NT2/D1 (cell line): Measurements from ENCODE around the gene MYO1G.

ENCODE experiments used
- YY1 ChIP-seq: IDR thresholded peaks from 2 replicates; pipeline ENCODE4 v1.6.1; 2011; ENCODE audit not compliant: insufficient read length, insufficient read depth
- ZNF274 ChIP-seq: IDR thresholded peaks from 2 replicates; pipeline ENCODE4 v1.6.1; 2011; ENCODE audit warnings: mild to moderate bottlenecking, low read depth, low read length

DNA sequence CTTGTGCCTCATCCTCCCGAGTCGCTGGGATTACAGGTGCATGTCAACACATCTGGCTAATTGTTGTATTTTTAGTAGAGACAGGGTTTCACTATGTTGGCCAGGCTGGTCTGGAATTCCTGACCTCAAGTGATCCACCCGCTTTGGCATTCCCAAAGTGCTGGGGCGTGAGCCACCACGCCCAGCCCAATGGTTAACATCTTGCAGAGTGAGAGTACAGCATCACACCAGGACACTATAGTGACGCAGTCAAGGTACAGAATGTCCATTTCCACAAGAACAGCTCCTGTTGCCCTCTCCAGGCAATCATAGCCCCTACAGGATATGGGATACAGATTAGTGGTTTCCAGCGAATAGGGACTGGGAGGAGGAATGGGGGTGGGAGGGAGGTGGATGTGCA lies 34.0 kb downstream of the MYO1G start:
- TF ChIP-seq ZNF274: no peak
- TF ChIP-seq YY1: no peak
